ENCODE measurements around the gene ATOX1.

GRCh38 chr5:151798674-151799073 is 40.2 kb upstream of the ATOX1 start:
- no peak for TF ChIP-seq CTCF (conservative IDR thresholded peaks at IDR 0.05; ENCODE audit: low read depth in 2 of 2)
- TF ChIP-seq CREB1 (CRISPR knock-in tag; IDR thresholded peaks at IDR 0.05; ENCODE audit: low read depth) = no peak
- no peak for TF ChIP-seq POLR2AphosphoS5 (IDR thresholded peaks at IDR 0.05; ENCODE audit: low read depth)
- no peak for TF ChIP-seq EZH2 (IDR thresholded peaks at IDR 0.05; ENCODE audit: low read depth, unreplicated experiment)
- TF ChIP-seq ZNF331 (CRISPR knock-in tag; IDR thresholded peaks at IDR 0.05; ENCODE audit: low read depth) = no peak
- TF ChIP-seq EZH2phosphoT487 (IDR thresholded peaks at IDR 0.05; ENCODE audit: unreplicated experiment) = no peak
- TF ChIP-seq REST (IDR thresholded peaks at IDR 0.05; ENCODE audit: unreplicated experiment) = no peak
- TF ChIP-seq ZNF462 (CRISPR knock-in tag; IDR thresholded peaks at IDR 0.05) = no peak

Measured in GM23338 (cell line).